Stomach (tissue), 9 donors: Measurements from ENCODE around the gene ME3. TPM values are rescaled to one million over a fixed set of nuclear protein-coding genes. Genes with fewer than 3 reads are reported as not detected.
A peak's percentile ranks its signal among the peaks of the same experiment; 100 is the strongest.

ENCODE experiments used
- DNase-seq, 2 donors: peaks; one replicate each; pipeline versions ENCODE4 v3.0.0 to v3.0.0-alpha.2; 2013 to 2019
- H3K27ac ChIP-seq, 5 donors: fragments of 200-600 bp in 4 of 5; sonication (generic) in 4 of 5; one replicate each; pipeline ENCODE4 v1.5.1; 2013 to 2019; ENCODE audit warnings: mild to moderate bottlenecking in 1 of 5, moderate library complexity in 1 of 5
- H3K27me3 ChIP-seq, 3 donors: fragments of 200-600 bp; sonication (generic); one replicate each; pipeline ENCODE4 v1.5.1; 2017 to 2019; ENCODE audit warnings: mixed run types in 1 of 3
- H3K36me3 ChIP-seq, 4 donors: fragments of 200-600 bp; sonication (generic); 1 replicate in 3 of 4; 2 replicates in 1 of 4; pipeline ENCODE4 v1.5.1; 2016 to 2019
- H3K4me1 ChIP-seq, 4 donors: fragments of 200-600 bp; sonication (generic); one replicate each; pipeline ENCODE4 v1.5.1; 2016 to 2019
- H3K4me3 ChIP-seq, 4 donors: fragments of 200-600 bp; sonication (generic) in 3 of 4; one replicate each; pipeline ENCODE4 v1.5.1; 2016 to 2019; ENCODE audit warnings: mild to moderate bottlenecking in 1 of 4
- H3K9me3 ChIP-seq, 4 donors: fragments of 200-600 bp; sonication (generic); one replicate each; pipeline ENCODE4 v1.5.1; 2016 to 2019
- EP300 ChIP-seq: sonication (generic); formaldehyde crosslinking; IDR thresholded peaks from one replicate; pipeline ENCODE4 v1.6.1; 2017; ENCODE audit warnings: antibody characterized with exemption
- POLR2A ChIP-seq, 4 donors: fragments of 450-650 bp; IDR thresholded peaks; one replicate each; pipeline ENCODE4 v1.6.1; 2016; ENCODE audit warnings: antibody characterized with exemption in 4 of 4, control low read depth in 2 of 4, mild to moderate bottlenecking in 1 of 4, moderate library complexity in 1 of 4
- POLR2AphosphoS5 ChIP-seq, 3 donors: sonication (generic); formaldehyde crosslinking; IDR thresholded peaks; one replicate each; pipeline ENCODE4 v1.6.1; 2016; ENCODE audit warnings: antibody characterized with exemption in 3 of 3
- WGBS, 5 donors: extraction: QIAGEN DNeasy Blood & Tissue Kit in 3 of 5; methylation state at CpG; one replicate each; pipeline versions ENCODE4 v1.1.5 to v1.1.7; 2013 to 2018; 5-methylcytosine and 5-hydroxymethylcytosine counted together
- intact Hi-C: fragments of 100-400 bp; cut with DNase I; formaldehyde crosslinking; loops from one replicate; pipeline ENCODE4 v1.15.1; 2023; ENCODE audit warnings: low total_unique reads
- polyA plus RNA-seq, 3 donors: library from polyadenylated mRNA; stranded (reverse); fragments of 200-250 nt; gene quantifications; one replicate each; pipeline ENCODE4 v1.2.3, GENCODE V29; 2013
- total RNA-seq, 5 donors: library from RNA; depleted of rRNA; stranded (reverse); fragments of >200 nt; gene quantifications; one replicate each; pipeline versions ENCODE4 v1.1.0 to v1.2.3, GENCODE V29; 2014 to 2016
- TF ChIP-seq, protein P1 (sequence below), 7 experiments: fragments of 450-650 bp in 4 of 7; fragments of 200-600 bp in 3 of 7; sonication (generic) in 3 of 7; IDR thresholded peaks; one replicate each; pipeline ENCODE4 v1.5.1; 2016 to 2019; ENCODE audit warnings: antibody characterized with exemption in 7 of 7, control low read depth in 2 of 7, mild to moderate bottlenecking in 1 of 7
- donor health status: healthy with polysubstance abuse.
- donor health status: Bipolar disorder and iron deficiency.
- donor health status: healthy.

The ME3 gene
- total and polyA plus RNA-seq, 8 donors: 11.2 to 82.1 (median 51.1) TPM

DNA sequence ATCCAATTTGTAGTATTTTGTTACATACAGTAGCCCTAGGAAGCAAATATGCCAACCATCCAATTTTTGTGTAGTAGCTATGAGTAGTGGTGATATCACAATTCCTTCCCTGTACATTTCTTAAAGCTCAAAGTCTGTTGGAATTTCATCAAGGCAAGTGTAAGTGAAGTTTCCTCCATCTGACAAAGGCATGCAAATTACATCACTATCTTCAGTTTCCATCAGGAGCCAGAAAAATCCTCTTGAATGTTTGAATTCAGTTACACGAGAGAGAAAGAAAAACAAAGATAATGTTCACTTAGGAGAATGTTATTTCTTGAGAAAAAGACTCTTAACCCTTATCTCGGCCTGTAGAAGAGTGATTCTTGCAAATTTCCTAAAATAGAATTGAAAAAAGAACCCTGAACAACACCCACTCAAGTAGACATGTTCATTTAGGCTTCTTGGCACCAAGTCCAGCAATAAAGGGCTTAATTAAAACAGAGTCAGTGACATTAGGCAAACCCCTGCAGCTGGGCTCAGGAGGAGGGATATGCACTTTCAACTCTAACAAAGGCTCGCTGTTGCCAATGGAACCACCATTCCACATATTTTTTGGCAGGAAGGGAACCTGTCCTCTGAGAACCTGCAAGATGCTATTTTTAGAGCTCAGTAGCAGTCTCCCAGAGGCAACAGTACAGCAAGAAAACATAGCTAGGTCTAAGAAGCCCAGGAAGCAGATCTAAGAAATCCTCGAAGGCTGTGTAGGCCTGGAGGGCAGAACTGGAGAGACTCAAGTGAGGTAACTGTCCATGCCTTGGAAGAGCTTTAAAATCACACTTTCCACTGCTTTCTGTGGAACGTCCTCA is 153.1 kb downstream of the ME3 start:
- Histone ChIP-seq H3K4me1 (peaks cover 8 to 66% (median 34%) of the 10 kb centered on the region in 4 donors), H3K27me3 (no peaks in the 10 kb centered on the region), H3K27ac (peak overlapping the region; percentile 33 to 63 (median 58)), H3K9me3 (no peaks in the 10 kb centered on the region), H3K4me3 (no peak overlapping the region), H3K36me3 (no peaks in the 10 kb centered on the region)
- peak in 1 of 2 donors; percentile 64 for DNase-seq
- 47 to 75% (median 56%) methylated on average over 5 of the region's 5 CpGs for WGBS, 5 donors
- TF ChIP-seq POLR2A (IDR thresholded peaks at IDR 0.05) (no peak), POLR2AphosphoS5 (IDR thresholded peaks at IDR 0.05) (no peak), EP300 (no peak)
- TF ChIP-seq, protein P1, sequence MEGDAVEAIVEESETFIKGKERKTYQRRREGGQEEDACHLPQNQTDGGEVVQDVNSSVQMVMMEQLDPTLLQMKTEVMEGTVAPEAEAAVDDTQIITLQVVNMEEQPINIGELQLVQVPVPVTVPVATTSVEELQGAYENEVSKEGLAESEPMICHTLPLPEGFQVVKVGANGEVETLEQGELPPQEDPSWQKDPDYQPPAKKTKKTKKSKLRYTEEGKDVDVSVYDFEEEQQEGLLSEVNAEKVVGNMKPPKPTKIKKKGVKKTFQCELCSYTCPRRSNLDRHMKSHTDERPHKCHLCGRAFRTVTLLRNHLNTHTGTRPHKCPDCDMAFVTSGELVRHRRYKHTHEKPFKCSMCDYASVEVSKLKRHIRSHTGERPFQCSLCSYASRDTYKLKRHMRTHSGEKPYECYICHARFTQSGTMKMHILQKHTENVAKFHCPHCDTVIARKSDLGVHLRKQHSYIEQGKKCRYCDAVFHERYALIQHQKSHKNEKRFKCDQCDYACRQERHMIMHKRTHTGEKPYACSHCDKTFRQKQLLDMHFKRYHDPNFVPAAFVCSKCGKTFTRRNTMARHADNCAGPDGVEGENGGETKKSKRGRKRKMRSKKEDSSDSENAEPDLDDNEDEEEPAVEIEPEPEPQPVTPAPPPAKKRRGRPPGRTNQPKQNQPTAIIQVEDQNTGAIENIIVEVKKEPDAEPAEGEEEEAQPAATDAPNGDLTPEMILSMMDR (IDR thresholded peaks at IDR 0.05): no peak
- intact Hi-C loops: no loop called here

DNA sequence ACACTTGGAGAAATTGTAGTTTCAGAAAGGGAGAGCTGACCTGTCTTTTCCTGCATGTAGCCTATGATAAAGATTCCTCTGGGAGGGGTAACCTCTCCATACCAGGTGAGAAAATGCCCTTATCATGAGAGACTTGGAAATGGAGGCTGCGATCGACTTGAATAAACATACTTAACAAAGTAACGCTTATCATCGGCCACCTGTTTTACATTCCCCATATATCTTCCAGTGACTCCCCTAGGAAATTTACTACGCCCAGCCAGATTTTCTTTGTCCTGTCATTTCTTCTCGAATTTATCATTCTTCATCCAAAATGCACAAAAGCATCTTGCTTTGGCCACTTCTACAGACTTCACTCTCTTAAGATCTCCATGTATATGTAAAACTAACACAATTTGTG is 154.2 kb downstream of the ME3 start:
- no peak for DNase-seq
- intact Hi-C loops: no loop called here
- WGBS, 5 donors: 29 to 58% (median 50%) methylated on average over 6 of the region's 6 CpGs
- H3K27ac ChIP-seq: peak overlapping the region in 4 of 5 donors; percentile 13 to 63 (median 60)
- no peaks in the 10 kb centered on the region for H3K36me3 ChIP-seq
- TF ChIP-seq EP300 (no peak), POLR2A (IDR thresholded peaks at IDR 0.05) (no peak), POLR2AphosphoS5 (IDR thresholded peaks at IDR 0.05) (no peak)
- TF ChIP-seq, protein P1 (IDR thresholded peaks at IDR 0.05): no peak
- no peaks in the 10 kb centered on the region for H3K9me3 ChIP-seq
- no peak overlapping the region for H3K4me3 ChIP-seq
- H3K4me1 ChIP-seq: peaks cover 8 to 62% (median 28%) of the 10 kb centered on the region in 4 donors
- no peaks in the 10 kb centered on the region for H3K27me3 ChIP-seq

DNA sequence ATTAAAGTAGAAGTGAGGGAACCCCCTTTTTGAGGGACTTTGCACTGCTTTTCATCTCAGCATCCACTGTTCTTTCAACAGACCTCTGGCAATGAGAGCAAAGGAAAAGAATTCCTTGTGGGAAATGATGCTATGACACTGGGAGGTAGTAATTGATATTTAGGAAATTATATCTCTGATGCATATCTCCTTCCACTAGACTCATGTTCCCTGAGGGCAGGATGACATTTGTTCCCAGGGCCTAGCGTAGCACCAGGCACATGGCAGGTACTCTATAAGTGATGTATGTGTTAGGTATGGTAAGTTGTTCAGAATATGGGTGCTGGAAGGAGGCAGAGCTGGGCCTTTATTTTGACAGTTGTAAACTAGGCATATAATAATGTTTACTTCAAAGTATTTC is 154.9 kb downstream of the ME3 start:
- intact Hi-C loops: no loop called here

DNA sequence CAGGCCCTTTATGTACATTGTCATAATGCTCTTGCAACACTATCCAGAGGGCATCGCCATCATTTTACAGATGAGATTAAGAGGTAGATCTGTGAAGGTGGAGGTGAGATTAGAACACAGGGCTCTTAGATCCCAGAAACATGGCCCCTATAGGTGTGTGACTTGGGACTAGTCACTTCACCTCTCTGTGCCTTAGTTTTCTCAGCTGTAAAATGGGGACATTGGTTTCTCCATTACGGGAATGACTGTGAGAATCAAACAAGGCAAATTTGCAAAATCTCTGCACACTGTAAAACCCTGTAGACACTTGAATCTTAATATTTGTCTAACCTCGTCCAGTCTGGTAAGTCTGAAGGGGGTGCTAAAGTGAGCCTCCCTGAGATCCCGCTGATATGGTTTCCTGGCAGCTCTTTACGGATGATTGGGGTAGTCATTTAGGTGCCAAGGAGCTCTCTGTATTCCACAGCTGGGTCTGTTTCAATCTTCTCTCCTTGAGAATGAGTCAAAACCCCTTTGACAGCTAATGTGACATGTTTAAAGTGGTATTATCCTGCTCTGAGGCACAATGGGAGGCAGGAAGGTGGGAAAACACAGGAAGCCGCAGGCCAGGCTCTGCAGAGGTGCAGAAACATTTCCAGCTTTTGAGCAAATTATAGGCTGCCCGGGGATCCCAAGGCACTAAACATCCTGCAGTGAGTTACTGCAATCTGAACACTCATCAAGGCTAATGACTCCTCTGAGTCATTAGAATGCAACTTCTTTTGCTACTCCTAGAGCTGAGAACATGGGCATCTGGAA is 156.9 kb downstream of the ME3 start:
- H3K27ac ChIP-seq: peak overlapping the region; percentile 21 to 58 (median 50)
- TF ChIP-seq POLR2A (IDR thresholded peaks at IDR 0.05): no peak
- TF ChIP-seq, protein P1 (IDR thresholded peaks at IDR 0.05): no peak
- no peak for TF ChIP-seq EP300
- peak in 1 of 3 donors; percentile 46 for TF ChIP-seq POLR2AphosphoS5 (IDR thresholded peaks at IDR 0.05)
- no peaks in the 10 kb centered on the region for H3K27me3 ChIP-seq
- 66 to 80% (median 73%) methylated on average over 7 of the region's 7 CpGs for WGBS, 5 donors
- no peak overlapping the region for H3K4me3 ChIP-seq
- DNase-seq: peak in 1 of 2 donors; percentile 58
- H3K4me1 ChIP-seq: peaks cover 8 to 83% (median 34%) of the 10 kb centered on the region in 4 donors
- H3K36me3 ChIP-seq: no peaks in the 10 kb centered on the region
- no peaks in the 10 kb centered on the region for H3K9me3 ChIP-seq
- intact Hi-C loops: no loop called here

More for the DNA sequence above, 154.9 kb downstream of the ME3 start:
- no peaks in the 10 kb centered on the region for H3K36me3 ChIP-seq
- no peak overlapping the region for H3K4me3 ChIP-seq
- H3K27ac ChIP-seq: peak overlapping the region in 1 of 5 donors; percentile 52
- TF ChIP-seq EP300 (no peak), POLR2A (IDR thresholded peaks at IDR 0.05) (no peak), POLR2AphosphoS5 (IDR thresholded peaks at IDR 0.05) (no peak)
- TF ChIP-seq, protein P1 (IDR thresholded peaks at IDR 0.05): no peak
- 83 to 100% (median 93%) methylated on average over 1 of the region's 1 CpG for WGBS, 5 donors
- peaks cover 8 to 65% (median 27%) of the 10 kb centered on the region in 4 donors for H3K4me1 ChIP-seq
- H3K27me3 ChIP-seq: no peaks in the 10 kb centered on the region
- H3K9me3 ChIP-seq: no peaks in the 10 kb centered on the region
- no peak for DNase-seq
